ENCODE measurements around the gene CBX2.

The CBX2 gene

DNA sequence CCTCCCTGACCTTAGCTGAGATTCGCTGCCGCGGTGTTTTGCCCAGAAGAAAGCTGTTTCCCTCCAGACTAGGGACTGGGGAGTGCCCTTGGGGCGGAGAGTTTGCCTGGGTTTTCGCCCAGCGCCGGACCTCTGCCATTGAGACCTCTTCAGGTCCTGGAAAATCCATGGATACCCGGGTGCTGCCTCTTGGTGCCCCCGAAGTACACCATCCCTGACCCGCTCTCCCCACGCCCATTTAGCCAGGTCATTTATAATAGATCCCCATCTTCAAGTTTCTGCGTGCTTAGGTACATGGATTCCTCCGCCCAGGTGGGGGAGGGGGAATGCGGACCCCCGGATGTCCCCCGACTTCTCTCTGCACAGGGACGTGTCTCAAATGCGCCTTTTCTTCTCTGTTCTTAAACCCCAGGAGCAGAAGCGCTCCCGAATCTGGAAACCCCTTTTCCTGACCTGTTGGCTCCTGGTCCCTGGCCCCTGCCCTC, 34.0 kb downstream of the CBX2 start:
- TF ChIP-seq, protein P1, sequence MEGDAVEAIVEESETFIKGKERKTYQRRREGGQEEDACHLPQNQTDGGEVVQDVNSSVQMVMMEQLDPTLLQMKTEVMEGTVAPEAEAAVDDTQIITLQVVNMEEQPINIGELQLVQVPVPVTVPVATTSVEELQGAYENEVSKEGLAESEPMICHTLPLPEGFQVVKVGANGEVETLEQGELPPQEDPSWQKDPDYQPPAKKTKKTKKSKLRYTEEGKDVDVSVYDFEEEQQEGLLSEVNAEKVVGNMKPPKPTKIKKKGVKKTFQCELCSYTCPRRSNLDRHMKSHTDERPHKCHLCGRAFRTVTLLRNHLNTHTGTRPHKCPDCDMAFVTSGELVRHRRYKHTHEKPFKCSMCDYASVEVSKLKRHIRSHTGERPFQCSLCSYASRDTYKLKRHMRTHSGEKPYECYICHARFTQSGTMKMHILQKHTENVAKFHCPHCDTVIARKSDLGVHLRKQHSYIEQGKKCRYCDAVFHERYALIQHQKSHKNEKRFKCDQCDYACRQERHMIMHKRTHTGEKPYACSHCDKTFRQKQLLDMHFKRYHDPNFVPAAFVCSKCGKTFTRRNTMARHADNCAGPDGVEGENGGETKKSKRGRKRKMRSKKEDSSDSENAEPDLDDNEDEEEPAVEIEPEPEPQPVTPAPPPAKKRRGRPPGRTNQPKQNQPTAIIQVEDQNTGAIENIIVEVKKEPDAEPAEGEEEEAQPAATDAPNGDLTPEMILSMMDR (IDR thresholded peaks at IDR 0.05; ENCODE audit: insufficient read depth, low read depth, low read length, missing control alignments) = no peak
- no peak overlapping the region for H3K4me3 ChIP-seq (ENCODE audit: low read length)
- DNase-seq (ENCODE audit: low read depth) = no peak

DNA sequence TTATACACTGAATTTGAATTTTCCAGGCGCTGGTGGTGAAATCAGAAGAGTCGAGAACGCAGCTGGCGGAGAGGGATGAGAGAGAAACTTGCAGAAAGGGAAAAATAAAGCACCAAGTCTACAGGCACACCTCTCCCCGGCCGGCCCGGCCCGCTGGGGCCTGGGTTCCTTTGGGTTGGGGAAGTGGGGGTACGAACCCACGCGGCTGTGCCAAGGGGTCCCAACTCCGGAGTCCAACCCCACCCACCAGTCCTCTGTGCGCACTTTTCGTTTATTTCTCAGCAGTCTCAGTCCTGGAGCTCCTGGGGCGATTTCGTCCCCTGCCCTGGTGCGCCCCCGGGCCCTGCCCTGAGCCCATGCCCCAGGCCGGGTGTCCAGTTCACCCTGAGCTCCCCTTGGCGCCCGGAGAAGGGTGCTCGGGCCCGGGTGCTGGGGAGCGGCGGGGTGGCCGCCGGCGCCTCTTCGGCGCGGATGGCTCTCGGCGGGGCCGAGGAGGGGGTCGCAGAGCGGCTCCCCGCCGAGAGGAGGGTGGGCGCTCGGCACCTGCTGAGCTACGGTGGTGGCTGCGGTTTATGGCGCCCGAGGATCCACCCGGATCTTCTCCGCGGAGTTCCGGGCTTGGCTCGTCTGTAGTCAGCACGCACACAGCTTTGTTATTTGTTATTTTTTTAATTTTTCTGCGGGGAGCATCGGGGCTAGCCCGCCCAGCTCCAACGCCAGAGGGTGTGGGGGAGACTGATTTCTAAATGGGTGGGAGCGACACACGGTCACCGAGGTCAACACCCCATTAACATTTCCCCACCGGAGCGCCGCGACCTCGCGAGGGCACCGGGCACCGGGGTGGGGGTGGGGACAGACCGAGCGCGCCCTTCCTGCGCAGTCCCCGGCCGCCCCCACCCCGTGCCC, 34.7 kb downstream of the CBX2 start:
- no peak for DNase-seq (ENCODE audit: low read depth)
- TF ChIP-seq, protein P1 (IDR thresholded peaks at IDR 0.05; ENCODE audit: insufficient read depth, low read depth, low read length, missing control alignments) = no peak
- peak overlapping the region; percentile 21 for H3K4me3 ChIP-seq (ENCODE audit: low read length)

DNA sequence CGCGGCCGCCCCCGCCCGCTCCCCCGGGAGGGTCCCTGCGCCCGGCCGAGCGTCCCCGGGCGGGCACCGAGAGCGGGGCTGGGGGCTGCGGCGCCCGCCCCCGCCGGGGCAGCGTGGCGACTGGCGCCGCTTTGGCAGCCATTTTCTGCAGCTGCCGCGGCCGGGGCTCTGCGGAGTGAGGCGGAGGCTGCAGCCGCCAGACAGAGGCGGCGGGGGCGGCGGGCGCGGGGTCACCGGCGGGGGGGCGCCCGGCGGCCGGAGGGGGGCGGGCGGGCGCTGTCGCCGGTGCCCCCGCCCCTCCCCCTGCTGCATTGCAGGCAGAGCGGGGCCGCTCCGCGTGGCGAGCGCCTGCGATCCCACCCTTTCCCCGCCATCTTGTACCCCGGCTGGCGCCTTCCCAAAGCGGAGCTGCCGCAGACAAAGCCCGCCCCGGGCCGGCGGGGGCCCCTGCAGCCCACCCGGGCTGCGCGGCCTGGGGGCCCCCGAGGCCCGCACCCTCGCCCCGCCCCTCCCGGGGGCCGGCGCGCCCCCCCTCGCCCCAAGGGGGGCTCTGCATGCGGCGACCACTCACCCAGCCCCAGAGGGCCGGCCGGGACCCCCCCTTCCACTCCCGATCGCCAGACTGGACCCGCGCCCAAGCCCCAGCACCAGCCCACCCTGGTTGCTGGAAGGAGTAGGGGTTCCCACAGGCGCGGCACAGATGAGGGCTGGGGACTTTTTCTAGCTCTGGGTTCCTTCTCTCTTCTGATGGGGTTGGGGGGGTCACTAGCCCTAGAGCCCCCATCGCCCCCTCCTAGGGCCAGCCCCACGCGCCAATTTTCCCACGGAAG, 35.6 kb downstream of the CBX2 start:
- TF ChIP-seq, protein P1 (IDR thresholded peaks at IDR 0.05; ENCODE audit: insufficient read depth, low read depth, low read length, missing control alignments) = no peak
- H3K4me3 ChIP-seq (ENCODE audit: low read length) = no peak overlapping the region
- no peak for DNase-seq (ENCODE audit: low read depth)

DNA sequence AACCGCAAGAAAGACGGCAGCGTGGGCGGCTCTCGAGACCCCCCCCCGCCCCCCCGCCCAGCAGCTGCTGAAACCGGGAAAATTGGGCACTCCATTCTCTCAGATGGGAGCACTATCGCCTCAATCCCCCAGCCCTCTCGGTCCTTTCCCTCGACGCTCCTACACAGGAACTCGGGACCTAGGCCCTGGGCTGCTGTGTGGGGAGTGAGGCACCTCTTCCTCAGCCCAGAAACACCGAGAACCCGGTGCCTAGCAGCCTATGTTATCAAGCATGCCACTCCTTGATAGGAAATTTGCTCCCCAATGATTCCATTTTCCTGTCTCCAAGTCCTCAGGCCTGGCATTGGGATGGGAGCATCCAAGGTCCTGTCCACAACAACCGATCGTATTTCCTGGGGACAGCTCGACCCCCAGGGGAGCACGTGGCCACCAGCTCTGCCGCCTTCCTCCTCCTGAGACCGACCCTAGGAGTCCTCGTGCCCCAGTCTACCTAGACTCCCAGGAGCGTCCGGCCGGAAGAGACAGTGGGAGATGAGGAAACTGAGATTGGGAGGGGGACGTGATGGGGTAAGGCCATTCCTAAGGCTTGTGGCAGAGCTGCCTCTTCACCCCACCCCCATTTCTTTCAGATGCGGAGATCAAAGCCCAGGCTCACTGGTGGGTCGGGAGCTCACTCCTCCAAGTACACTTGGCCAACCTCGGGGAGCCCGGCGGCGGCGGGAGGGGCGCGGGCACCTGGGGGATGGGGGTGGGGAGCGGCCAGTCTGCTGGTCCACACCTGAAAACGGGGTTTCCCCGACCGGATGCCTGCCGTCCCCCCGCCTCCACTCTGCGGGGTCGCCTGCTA, 36.4 kb downstream of the CBX2 start:
- no peak overlapping the region for H3K4me3 ChIP-seq (ENCODE audit: low read length)
- DNase-seq (ENCODE audit: low read depth) = no peak
- TF ChIP-seq, protein P1 (IDR thresholded peaks at IDR 0.05; ENCODE audit: insufficient read depth, low read depth, low read length, missing control alignments) = no peak

DNA sequence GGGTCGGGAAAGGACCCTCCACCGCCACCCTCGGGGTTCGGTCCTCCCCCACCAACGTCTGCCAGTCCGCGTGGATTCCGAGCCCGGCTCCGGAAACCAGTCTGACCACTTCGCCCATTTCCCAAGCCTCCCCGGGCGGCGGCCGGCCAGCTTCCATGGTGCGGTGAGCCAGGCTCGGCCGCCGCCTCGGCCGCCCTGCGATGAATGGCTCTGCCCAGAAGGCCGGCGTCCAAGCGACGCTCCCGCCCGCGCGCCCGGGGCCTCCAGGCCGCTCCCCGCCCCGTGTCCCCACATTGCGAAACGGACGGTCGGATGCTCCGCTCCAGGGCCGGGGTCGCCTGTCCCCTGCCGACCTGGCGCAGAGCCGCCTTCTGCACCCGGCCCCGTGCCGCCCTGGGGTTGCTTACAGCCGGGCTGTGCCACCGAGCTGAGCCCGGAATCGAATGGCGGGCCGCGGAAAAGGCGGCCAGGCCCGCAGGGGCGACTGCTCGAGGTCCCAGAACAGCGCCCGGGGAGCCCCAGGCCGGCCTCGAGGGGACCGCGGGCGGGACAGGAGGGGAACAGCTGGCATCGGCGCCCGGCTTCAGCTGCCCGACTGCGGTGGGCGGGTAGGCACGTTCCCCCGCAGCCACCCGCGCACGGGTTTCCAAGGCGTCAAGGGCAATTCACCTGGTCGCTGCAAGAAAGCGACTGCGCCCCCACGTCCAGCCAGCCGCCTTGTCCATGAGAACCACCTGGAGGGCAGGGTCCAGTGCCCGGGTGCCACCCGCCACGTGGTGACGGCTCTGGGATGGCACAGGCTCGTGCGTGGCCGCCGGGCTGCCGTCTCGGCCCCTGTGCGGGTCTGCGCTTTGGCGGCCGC, 37.3 kb downstream of the CBX2 start:
- TF ChIP-seq, protein P1 (IDR thresholded peaks at IDR 0.05; ENCODE audit: insufficient read depth, low read depth, low read length, missing control alignments) = no peak
- no peak overlapping the region for H3K4me3 ChIP-seq (ENCODE audit: low read length)
- DNase-seq (ENCODE audit: low read depth) = peak; percentile 60
